Measurements from ENCODE around the gene CMYA5.

The CMYA5 gene

GRCh38 chr5:79793722-79794121 is 104.1 kb downstream of the CMYA5 start:
- no peak for DNase-seq (ENCODE audit: low read depth in 2 of 2)

DNA sequence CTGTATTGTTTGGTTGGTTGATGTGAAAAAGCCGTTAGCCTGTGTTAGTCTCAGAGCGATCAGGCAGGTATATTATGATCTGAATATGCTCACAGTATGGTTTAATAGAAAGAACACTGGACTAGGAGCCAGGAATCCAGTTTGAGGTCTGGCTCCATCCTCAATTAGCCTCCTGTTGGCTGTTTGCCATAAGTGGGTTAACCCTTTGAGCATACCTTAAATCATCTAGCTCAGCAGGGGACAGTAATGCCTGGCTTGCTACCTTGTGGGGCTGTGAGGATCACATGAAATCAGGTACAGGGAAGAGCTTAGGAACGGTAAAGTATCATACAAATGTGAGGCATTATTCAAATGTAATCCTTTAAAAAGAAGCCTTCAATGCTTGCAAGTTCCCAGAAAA is 104.7 kb downstream of the CMYA5 start:
- no peak for DNase-seq (ENCODE audit: low read depth in 2 of 2)

GRCh38 chr5:79795764-79796398 is 106.2 kb downstream of the CMYA5 start:
- DNase-seq (ENCODE audit: low read depth in 2 of 2), result no peak

DNA sequence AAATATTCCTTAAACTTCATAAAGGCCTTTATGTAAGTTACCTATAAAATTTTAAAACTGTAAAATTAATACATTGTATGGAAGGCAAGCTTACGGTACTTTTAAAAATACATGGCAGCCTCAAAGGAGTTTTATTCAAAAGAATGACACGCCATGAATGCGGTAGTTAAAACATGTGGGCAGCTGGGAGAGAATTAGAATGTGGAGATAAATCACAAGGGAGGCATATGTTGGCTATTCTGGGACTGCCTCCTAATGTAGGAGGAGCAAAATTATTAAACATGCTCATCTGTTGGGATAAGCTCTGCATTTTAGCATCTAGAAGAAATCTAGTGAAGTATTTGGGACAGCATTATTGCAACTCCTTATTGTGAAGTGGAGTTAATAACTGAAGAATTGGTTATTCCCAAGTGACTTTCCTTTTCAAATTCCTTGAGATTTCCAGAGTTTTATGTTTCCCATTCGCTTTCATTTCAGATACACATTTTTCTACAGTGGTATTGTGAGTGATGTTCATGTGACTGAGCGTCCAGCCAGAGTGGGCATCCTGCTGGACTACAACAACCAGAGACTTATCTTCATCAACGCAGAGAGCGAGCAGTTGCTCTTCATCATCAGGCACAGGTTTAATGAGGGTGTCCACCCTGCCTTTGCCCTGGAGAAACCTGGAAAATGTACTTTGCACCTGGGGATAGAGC is 109.4 kb downstream of the CMYA5 start:
- DNase-seq (ENCODE audit: low read depth in 2 of 2), result no peak

- DNase-seq (ENCODE audit: low read depth in 2 of 2), result no peak
Measured at GRCh38 chr5:79800979-79801827, 111.6 kb downstream of the CMYA5 start.

GRCh38 chr5:79802406-79802805 is 112.8 kb downstream of the CMYA5 start:
- DNase-seq (ENCODE audit: low read depth in 2 of 2), result no peak

GRCh38 chr5:79803007-79803406 is 113.4 kb downstream of the CMYA5 start:
- no peak for DNase-seq (ENCODE audit: low read depth in 2 of 2)

GRCh38 chr5:79806741-79807140 is 117.1 kb downstream of the CMYA5 start:
- DNase-seq (ENCODE audit: low read depth in 2 of 2), result no peak

DNA sequence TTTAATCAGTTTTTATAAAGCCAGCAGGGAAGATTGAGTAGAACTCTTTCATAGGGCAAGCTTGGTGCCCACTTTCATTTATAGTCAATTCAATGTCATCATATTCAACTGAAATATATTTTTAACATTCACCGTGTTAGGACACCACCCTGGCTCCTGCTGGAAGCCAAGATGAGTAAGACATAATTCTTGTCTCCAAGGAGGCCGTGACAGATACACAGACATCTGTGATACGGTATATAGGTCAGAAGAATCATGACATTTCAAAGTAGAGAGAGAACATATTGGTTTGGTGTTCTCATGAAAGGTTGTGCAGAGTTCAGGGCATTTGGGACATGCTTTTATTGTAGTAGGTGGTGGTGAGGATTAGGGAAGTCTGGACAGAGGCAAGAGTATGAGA is 120.1 kb downstream of the CMYA5 start:
- DNase-seq (ENCODE audit: low read depth in 2 of 2), result no peak

DNA sequence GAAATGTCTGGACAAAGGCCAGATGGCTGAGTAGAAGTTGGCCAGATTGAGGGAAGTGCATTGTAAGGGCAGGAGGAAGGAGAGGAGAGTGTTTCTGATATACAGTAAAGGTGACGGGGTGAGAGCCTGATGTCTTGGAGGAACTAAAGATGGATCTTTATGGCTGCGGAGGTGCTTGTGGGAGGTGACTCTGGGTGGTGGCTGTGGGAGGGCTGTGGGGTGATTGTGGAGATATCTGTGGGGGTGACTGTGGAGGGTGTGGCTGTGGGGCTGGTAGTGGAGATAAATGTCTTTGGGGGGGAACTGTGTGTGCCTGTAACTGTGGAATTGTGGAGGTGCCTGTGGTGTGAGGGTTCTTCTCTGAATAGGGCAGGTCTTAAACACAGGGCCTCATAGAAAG is 121.4 kb downstream of the CMYA5 start:
- no peak for DNase-seq (ENCODE audit: low read depth in 2 of 2)

DNA sequence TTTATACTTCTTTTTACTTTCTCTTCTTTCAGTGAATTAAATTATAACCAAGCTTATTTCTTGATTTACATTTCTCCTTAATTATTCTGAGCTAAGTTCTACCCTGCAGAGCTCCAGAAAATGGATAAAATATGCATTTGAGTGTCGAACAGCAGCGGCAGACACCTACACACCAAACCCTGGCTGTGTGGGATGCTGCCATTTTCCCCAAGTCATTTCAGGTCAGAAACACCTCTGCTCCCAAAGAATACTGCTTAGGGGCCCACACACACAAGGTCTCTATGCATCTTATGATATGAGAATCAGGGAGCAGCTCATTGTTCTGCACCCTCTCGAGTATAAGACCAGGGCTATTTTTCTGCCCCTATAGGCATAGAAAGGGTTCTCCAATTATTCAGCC is 122.3 kb downstream of the CMYA5 start:
- DNase-seq (ENCODE audit: low read depth in 2 of 2), result no peak

DNA sequence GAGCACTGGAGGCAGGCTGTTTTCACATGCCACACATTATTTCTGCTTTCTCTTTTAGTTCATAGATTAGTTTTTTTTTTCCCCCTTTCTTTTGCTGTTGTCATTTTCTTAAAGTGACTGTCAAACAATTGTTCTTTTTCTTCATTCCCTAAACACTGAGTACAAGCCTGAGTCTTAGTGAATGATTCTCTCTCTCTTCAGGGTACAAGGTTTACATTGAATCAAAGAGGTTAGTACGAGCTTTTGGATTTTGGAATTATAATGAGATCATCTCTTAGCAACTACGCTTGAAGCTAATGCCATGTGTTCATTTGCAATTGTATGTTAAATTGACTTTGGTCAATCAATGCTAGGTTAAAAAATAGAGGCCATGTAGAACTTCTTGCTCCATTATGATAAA is 125.1 kb downstream of the CMYA5 start:
- DNase-seq (ENCODE audit: low read depth in 2 of 2), result no peak

DNA sequence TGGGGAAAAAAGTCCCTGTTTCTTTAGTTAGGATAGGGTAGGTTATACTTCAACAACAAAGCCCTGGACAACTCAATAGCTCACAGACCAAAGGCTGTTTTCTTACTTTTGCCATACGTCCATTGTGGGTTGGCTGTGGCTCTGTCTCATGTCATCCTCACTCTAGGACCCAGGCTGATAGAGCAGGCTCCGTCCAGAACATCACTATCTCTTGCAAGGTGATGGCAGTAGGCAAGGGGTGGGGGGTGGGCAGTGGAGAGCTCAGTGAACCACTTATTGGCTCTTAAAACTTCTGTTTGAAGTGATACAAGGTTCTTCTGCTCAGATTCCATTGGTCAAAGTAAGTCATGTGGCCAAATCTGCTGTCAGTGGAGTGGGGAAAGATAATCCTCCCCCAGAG is 126.4 kb downstream of the CMYA5 start:
- DNase-seq (ENCODE audit: low read depth in 2 of 2), result no peak

GRCh38 chr5:79820648-79821047 is 131.0 kb downstream of the CMYA5 start:
- no peak for DNase-seq (ENCODE audit: low read depth in 2 of 2)

DNA sequence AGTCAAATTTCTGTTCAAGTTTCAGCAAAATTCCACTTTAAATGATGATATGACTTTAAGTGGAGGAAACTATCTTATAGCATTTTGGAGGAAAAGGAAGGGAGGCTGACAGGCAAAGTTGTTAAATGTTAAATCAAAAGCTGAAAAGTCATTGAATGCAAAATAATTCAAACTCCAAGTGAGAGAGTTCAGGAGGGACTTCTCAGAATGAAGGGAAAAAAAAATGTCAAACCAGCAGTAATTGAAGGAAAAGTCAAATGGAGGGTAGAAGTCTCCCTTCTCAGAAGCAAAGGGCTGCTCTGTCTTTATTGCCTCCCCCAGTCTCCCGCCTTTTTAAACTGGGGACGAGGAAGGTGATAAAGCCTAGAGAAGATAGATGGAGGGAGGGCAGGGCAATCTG is 134.8 kb downstream of the CMYA5 start:
- no peak for DNase-seq (ENCODE audit: low read depth in 2 of 2)

DNA sequence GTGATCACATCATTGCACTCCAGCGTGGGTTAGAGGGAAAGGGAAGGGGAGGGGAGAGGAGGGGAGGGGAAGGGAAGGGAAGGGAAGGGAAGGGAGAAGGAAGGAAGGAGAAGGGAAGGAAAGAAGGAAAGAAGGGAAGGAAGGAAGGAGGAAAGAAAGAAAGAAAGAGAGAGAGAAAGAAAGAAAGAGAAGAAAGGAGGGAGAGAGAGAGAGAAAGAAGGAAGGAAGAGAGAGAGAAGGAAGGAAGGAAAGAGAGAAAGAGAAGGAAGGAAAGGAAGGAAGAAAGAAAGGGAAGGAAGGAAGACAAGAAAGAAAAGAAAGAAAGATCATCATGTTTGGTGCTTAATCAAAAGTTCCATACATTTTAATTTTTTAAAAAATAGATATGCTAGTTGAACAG is 136.2 kb downstream of the CMYA5 start:
- DNase-seq (ENCODE audit: low read depth in 2 of 2), result no peak

- DNase-seq (ENCODE audit: low read depth in 2 of 2), result no peak
Measured at GRCh38 chr5:79827159-79827629, 137.6 kb downstream of the CMYA5 start.

- DNase-seq (ENCODE audit: low read depth in 2 of 2), result no peak
Measured at GRCh38 chr5:79829260-79829659, 139.6 kb downstream of the CMYA5 start.

DNA sequence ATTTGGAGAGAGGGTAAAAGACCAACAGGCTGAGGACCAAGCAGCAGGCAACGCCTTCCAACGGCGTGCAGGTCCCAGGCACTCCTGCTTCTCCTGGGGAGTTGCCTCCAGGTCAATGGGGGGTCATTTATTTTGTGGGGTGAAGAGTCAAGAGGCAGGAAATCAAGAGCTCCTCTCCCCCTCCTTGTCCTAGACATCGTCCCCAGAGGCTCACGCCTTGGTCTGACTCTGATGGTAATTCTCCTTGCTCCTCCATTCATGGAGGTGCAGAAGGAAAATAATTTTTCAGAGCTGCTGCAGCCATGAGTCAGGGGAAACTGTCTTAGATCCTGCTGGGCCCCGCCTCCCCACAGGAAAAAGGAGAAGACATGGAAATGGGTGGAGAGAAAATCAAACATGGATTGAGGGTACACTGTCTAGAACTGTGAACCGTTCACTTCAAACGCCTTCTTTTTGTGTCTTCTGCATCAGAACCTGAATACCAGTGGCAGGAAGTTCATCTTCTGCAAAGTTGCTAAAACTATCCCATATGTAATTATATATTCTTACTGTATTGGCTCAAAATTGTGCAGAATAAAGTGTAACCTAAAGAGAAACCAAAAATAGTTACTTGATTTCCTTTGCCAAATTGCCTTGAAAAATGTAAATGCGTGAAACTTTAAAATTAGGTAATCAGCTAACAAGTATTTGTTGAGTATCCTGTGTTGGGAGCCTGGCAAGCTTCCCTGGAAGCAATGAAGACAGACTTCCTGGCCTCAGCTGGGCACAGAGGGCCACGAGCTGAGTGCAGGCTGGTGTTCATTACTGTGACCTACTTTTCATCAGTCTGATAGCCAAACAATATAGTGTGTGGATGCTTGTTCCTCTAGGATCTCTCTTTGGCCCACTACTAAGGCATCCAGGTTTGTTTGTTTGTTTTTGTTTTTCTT is 142.0 kb downstream of the CMYA5 start:
- DNase-seq (ENCODE audit: low read depth in 2 of 2), result no peak

- DNase-seq (ENCODE audit: low read depth in 2 of 2), result no peak
Measured at GRCh38 chr5:79832911-79833310, 143.3 kb downstream of the CMYA5 start.

DNA sequence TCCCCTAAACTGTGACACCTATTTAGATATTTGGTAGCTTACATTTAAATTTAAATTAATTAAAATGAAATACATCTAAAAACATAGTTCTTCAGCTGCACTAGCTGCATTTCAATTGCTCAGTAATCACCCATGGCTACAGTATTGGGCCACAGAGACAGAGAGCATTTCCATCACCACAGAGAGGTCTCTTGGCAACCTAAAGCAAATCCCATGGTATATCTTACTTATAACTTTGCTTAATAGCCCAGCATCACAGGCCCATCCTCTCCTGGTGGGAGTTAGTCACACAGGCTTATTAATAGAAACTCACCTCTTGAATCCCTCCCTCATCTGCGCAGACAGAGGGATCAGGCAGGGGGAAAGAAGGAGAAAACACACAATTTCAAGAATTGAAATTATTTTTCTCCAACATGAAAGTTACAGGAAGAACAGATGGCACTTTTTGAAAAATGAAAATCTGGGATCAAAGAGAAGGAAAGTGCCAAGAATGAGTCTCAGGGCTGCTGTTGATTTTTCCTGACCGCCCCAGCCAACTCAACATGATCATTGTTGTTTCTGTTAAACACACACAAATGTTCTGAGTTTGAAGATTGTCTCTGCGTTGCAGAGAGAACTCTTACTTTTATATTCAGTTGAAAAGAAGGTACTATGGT is 144.6 kb downstream of the CMYA5 start:
- DNase-seq (ENCODE audit: low read depth in 2 of 2), result no peak
